LNCaP clone FGC (cell line): ENCODE measurements around the gene RFX2.
A peak's percentile ranks its signal among the peaks of the same experiment; 100 is the strongest.

Experiments
- DNase-seq: peaks from one replicate; pipeline ENCODE4 v3.0.0-alpha.2; 2011; ENCODE audit warnings: low read depth
- H3K4me3 ChIP-seq: 2 replicates; pipeline ENCODE4 v1.5.1; 2011; ENCODE audit warnings: mild to moderate bottlenecking, low read depth, low read length, control low read depth
- CTCF ChIP-seq: IDR thresholded peaks from 2 replicates; pipeline ENCODE4 v1.5.1; 2012; ENCODE audit warnings: mild to moderate bottlenecking; ENCODE audit not compliant: control insufficient read depth, insufficient read depth; ENCODE audit errors: extremely low read depth

Gene RFX2

DNA sequence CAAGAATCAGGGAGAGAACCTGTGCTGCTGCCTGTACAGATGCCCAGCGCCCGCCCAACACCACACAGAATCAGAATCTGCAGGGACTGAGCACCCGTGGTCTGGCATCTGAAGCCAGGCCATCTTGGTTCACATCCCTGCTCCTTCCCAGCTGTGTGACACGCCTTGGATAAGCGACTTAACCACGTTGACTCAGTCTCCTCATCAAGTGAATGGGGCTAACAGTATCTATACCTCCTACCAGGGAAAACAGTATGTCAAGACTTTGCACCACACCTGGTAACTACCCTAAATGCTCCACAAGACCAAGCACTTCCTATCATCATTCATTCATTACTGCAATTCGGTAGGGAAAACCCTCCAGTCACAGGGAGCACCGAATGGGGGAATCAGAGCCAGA lies 133.5 kb downstream of the RFX2 start:
- DNase-seq = no peak
- TF ChIP-seq CTCF = no peak
- peak overlapping the region; percentile 95 for H3K4me3 ChIP-seq

DNA sequence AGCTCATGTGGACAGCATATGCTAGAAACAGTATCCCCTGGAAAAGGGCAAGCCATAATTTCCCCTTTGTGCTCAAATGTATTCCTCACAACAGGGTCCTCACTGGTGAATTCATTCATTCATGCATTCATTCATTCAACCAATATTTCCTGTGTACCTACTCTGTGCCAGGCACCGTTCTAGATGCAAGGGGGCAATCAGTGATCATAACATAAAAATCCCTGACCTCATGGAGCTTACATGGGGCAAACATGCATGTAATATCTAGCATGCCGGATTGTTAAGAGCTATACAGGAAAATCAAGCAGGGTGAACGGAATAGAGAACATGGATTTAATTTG lies 134.9 kb downstream of the RFX2 start:
- TF ChIP-seq CTCF = no peak
- H3K4me3 ChIP-seq = no peak overlapping the region
- no peak for DNase-seq

DNA sequence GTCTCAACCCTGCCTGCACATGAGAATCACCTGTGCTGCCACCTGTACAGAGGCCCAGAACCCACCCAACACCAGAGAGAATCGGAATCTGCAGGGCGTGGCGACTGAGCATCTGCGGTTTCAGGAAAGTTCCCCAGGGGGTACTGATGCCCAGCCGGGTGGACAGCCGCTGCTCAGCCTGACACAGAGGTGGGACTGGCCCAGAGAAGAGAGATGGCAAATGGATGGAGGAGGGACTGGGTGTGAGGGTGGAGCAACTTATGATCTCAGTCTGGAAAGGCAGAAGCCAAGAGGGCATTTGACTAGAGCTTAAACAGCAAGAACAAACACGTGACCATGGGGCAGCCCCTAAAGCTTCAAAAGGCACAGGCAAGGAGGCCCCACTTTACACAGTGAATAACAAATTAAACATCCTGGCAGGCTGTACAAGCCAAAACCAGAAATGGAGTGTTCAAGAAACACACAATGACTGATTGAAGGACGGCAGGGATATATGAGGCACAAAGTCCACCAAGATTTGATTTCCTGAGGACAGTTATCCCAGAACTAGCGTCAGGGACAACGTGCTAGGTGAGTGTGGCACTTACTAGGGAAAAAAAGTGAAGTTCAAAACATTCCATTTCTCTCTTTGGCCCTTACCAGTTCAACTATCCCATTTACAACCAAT lies 135.4 kb downstream of the RFX2 start:
- DNase-seq = no peak
- TF ChIP-seq CTCF = no peak
- no peak overlapping the region for H3K4me3 ChIP-seq

DNA sequence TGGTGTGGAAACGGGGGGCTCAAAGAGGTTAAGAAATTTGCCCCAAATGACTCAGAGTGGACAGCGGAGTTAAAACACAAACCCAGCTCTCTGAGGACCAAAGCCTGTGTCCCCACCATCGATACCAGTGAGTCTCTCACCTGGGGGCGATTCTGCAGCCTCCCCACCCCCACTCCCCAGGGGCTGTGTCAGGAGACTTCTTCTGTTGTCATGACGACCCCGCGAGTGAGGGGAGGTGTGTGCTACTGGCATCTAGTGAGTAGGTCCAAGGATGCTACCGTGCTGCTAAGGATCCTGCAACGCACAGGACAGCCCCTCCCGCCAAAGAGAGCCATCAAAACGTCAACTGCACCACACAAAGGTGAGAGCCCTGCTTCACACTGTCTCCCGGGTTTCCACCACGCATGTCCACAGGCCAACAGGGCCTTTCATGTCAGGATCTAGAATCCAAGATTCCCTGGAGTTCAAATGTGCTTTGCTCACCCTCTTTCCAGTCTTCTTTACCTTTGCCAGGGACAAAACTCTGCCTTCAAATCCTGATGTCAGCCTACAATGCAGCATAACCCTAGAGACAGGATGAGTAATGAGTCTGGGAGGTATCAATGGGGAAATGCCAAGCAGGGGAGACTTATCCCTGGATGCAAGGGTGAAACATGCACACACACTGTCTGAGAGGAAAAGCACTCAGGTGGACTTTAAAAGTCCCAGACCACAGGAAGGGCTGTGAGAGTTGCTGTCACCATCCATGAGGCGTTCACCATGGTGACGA lies 136.2 kb downstream of the RFX2 start:
- no peak overlapping the region for H3K4me3 ChIP-seq
- TF ChIP-seq CTCF = no peak
- no peak for DNase-seq

DNA sequence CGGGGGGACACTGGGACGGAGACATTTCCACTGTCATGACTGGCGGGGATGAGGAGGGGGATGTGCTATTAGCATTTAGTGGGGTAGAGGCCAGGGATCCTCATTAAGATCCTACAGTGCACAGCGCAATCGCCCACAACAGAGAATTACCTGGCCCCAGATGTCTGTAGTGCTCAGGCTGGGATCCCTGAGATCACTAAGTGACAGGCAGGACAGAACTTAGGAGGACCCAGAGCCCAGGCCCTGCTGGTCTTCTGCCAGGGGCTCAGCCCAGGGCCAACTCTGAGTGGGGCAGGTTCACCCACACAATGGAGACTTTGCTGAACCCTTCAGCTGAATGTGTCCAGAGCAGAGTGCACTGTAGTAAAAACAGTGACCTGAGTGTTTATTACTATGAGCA lies 136.9 kb downstream of the RFX2 start:
- DNase-seq = no peak
- TF ChIP-seq CTCF = no peak
- H3K4me3 ChIP-seq = no peak overlapping the region

- H3K4me3 ChIP-seq = no peak overlapping the region
- TF ChIP-seq CTCF = no peak
- DNase-seq = no peak
These were observed 138.0 kb downstream of the RFX2 start for GRCh38 chr19:5972355-5972731.

GRCh38 chr19:5971714-5972354 lies 138.5 kb downstream of the RFX2 start:
- TF ChIP-seq CTCF = no peak
- no peak for DNase-seq
- H3K4me3 ChIP-seq = no peak overlapping the region
